ENCODE measurements around the gene GDPD5.

DNA sequence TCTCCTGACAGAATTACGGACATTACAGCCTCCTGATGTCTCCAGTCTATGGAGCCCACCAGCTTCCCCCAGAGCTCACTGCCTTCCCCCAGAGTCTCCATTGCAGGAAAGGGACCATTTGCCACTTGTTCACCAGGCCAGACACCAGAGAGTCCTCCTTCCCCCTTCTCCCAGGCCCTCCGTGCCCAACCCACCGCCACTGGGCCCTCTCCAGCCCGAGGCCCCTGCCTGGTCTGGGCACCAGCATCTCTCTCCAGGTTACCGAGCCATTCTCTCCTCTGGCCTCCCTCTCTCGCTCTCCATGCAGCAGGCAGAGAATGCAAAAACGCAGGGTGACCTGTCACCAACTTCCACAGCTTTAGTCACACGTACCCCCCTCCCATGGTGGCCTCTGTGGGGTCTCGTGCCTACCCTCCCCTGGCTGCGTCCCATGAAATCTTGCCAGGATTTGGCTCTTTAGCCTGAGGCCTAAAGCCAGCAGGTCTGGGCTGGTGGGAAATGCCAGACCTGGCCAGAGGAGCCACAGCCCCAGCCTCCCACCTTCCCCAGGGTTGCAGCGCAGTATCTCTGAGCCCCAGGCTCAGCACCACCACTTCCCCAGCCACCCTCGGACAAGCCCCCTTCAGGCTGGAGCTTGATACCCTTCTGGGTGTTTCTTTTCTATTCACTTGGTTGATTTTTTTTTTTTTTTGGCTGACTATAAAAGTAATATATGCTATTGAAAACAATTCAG lies 29.5 kb upstream of the GDPD5 start:
- TF ChIP-seq STAT5B (CRISPR knock-in tag; IDR thresholded peaks at IDR 0.05), result no peak
- no peak for TF ChIP-seq ESRRA (IDR thresholded peaks at IDR 0.05; ENCODE audit: borderline replicate concordance, low read depth)
- no peak for TF ChIP-seq POLR2A (conservative IDR thresholded peaks at IDR 0.05)
- TF ChIP-seq ATF3 (IDR thresholded peaks at IDR 0.05), result no peak
- TF ChIP-seq ATF3 (CRISPR knock-in tag; conservative IDR thresholded peaks at IDR 0.05), result no peak
- TF ChIP-seq HNRNPUL1 (IDR thresholded peaks at IDR 0.05; ENCODE audit: low read length), result no peak
- TF ChIP-seq XRCC4 (IDR thresholded peaks at IDR 0.05; ENCODE audit: extremely low read depth, insufficient read depth, insufficient read length), result no peak
- TF ChIP-seq, protein P1, sequence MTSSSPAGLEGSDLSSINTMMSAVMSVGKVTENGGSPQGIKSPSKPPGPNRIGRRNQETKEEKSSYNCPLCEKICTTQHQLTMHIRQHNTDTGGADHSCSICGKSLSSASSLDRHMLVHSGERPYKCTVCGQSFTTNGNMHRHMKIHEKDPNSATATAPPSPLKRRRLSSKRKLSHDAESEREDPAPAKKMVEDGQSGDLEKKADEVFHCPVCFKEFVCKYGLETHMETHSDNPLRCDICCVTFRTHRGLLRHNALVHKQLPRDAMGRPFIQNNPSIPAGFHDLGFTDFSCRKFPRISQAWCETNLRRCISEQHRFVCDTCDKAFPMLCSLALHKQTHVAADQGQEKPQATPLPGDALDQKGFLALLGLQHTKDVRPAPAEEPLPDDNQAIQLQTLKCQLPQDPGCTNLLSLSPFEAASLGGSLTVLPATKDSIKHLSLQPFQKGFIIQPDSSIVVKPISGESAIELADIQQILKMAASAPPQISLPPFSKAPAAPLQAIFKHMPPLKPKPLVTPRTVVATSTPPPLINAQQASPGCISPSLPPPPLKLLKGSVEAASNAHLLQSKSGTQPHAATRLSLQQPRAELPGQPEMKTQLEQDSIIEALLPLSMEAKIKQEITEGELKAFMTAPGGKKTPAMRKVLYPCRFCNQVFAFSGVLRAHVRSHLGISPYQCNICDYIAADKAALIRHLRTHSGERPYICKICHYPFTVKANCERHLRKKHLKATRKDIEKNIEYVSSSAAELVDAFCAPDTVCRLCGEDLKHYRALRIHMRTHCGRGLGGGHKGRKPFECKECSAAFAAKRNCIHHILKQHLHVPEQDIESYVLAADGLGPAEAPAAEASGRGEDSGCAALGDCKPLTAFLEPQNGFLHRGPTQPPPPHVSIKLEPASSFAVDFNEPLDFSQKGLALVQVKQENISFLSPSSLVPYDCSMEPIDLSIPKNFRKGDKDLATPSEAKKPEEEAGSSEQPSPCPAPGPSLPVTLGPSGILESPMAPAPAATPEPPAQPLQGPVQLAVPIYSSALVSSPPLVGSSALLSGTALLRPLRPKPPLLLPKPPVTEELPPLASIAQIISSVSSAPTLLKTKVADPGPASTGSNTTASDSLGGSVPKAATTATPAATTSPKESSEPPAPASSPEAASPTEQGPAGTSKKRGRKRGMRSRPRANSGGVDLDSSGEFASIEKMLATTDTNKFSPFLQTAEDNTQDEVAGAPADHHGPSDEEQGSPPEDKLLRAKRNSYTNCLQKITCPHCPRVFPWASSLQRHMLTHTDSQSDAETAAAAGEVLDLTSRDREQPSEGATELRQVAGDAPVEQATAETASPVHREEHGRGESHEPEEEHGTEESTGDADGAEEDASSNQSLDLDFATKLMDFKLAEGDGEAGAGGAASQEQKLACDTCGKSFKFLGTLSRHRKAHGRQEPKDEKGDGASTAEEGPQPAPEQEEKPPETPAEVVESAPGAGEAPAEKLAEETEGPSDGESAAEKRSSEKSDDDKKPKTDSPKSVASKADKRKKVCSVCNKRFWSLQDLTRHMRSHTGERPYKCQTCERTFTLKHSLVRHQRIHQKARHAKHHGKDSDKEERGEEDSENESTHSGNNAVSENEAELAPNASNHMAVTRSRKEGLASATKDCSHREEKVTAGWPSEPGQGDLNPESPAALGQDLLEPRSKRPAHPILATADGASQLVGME (CRISPR knock-in tag; IDR thresholded peaks at IDR 0.05), result no peak
- TF ChIP-seq, protein P2, sequence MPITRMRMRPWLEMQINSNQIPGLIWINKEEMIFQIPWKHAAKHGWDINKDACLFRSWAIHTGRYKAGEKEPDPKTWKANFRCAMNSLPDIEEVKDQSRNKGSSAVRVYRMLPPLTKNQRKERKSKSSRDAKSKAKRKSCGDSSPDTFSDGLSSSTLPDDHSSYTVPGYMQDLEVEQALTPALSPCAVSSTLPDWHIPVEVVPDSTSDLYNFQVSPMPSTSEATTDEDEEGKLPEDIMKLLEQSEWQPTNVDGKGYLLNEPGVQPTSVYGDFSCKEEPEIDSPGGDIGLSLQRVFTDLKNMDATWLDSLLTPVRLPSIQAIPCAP (CRISPR knock-in tag; IDR thresholded peaks at IDR 0.05; ENCODE audit: borderline replicate concordance), result no peak
